Lower leg skin (tissue), 3 donors: ENCODE results near the gene CREB5.

Source experiments
- CTCF ChIP-seq, 3 donors: fragments of 450-650 bp; IDR thresholded peaks; one replicate each; pipeline ENCODE4 v1.5.1; 2016; ENCODE audit warnings: antibody characterized with exemption in 3 of 3, mild to moderate bottlenecking in 3 of 3, moderate library complexity in 2 of 3
- POLR2A ChIP-seq, 2 donors: fragments of 450-650 bp; IDR thresholded peaks; one replicate each; pipeline ENCODE4 v1.6.1; 2016 to 2017; ENCODE audit warnings: antibody characterized with exemption in 2 of 2, mild to moderate bottlenecking in 1 of 2, moderate library complexity in 1 of 2

GRCh38 chr7:28507525-28508282 is 95.4 kb downstream of the CREB5 start:
- TF ChIP-seq CTCF (IDR thresholded peaks at IDR 0.05) (no peak), POLR2A (IDR thresholded peaks at IDR 0.05) (no peak)
